ENCODE data around the gene PRICKLE2.

Gene PRICKLE2

GRCh38 chr3:64247991-64248646 lies 22.9 kb upstream of the PRICKLE2 start:
- DNase-seq, result no peak

- no peak for DNase-seq
These were observed 19.0 kb upstream of the PRICKLE2 start for GRCh38 chr3:64244011-64244942.

GRCh38 chr3:64242435-64242834 lies 17.2 kb upstream of the PRICKLE2 start:
- DNase-seq, result no peak

GRCh38 chr3:64240959-64241358 lies 15.7 kb upstream of the PRICKLE2 start:
- no peak for DNase-seq

GRCh38 chr3:64240396-64240795 lies 15.1 kb upstream of the PRICKLE2 start:
- DNase-seq, result no peak

- no peak for DNase-seq
These were observed 14.6 kb upstream of the PRICKLE2 start for GRCh38 chr3:64239841-64240240.

GRCh38 chr3:64238971-64239667 lies 13.9 kb upstream of the PRICKLE2 start:
- DNase-seq, result peak; percentile 82

- no peak for DNase-seq
These were observed 11.8 kb upstream of the PRICKLE2 start for GRCh38 chr3:64237083-64237482.

GRCh38 chr3:64235605-64236004 lies 10.3 kb upstream of the PRICKLE2 start:
- DNase-seq, result no peak

GRCh38 chr3:64234571-64234970 lies 9.3 kb upstream of the PRICKLE2 start:
- no peak for DNase-seq

- no peak for DNase-seq
These were observed 7.6 kb upstream of the PRICKLE2 start for GRCh38 chr3:64232821-64233220.

GRCh38 chr3:64229903-64230302 lies 4.6 kb upstream of the PRICKLE2 start:
- no peak for DNase-seq

- no peak for DNase-seq
These were observed 2.8 kb upstream of the PRICKLE2 start for GRCh38 chr3:64228110-64228509.

- no peak for DNase-seq
These were observed 1.5 kb upstream of the PRICKLE2 start for GRCh38 chr3:64226730-64227129.

- DNase-seq, result no peak
These were observed 631 bp upstream of the PRICKLE2 start for GRCh38 chr3:64225695-64226499.

- no peak for DNase-seq
These were observed 1.2 kb downstream of the PRICKLE2 start for GRCh38 chr3:64223791-64224745.

GRCh38 chr3:64222501-64223111 lies 2.7 kb downstream of the PRICKLE2 start:
- DNase-seq, result no peak

- DNase-seq, result no peak
These were observed 3.6 kb downstream of the PRICKLE2 start for GRCh38 chr3:64221571-64222257.

- DNase-seq, result peak; percentile 15
These were observed 4.9 kb downstream of the PRICKLE2 start for GRCh38 chr3:64220161-64220914.

GRCh38 chr3:64218746-64219145 lies 6.5 kb downstream of the PRICKLE2 start:
- DNase-seq, result no peak
